ENCODE data around the gene COQ8A.
"Not testable (repeated sequence)": the region's sequence is repeated elsewhere in the genome, so short reads cannot be mapped to it uniquely, and the experiment has no call there.

Gene COQ8A

GRCh38 chr1:226908419-226908818 lies 31.7 kb upstream of the COQ8A start:
- Mint-ChIP-seq H3K27ac (no peak overlapping the region), H3K4me3 (no peak overlapping the region), H3K36me3 (peaks cover 8% of the 10 kb centered on the region), H3K27me3 (no peaks in the 10 kb centered on the region), H3K9me3 (no peaks in the 10 kb centered on the region), H3K4me1 (peaks cover 5% of the 10 kb centered on the region)
- ATAC-seq (ENCODE audit: low read depth) (no peak), DNase-seq (ENCODE audit: low spot score in 2 of 2) (no peak)

- H3K27ac Mint-ChIP-seq = no peak overlapping the region
- peaks cover 7% of the 10 kb centered on the region for H3K36me3 Mint-ChIP-seq
- no peak overlapping the region for H3K4me3 Mint-ChIP-seq
- no peaks in the 10 kb centered on the region for H3K27me3 Mint-ChIP-seq
- peaks cover 5% of the 10 kb centered on the region for H3K4me1 Mint-ChIP-seq
- no peak for ATAC-seq (ENCODE audit: low read depth)
- H3K9me3 Mint-ChIP-seq = no peaks in the 10 kb centered on the region
- DNase-seq (ENCODE audit: low spot score in 2 of 2) = no peak
Measured at GRCh38 chr1:226908913-226909312, 31.2 kb upstream of the COQ8A start.

- H3K36me3 Mint-ChIP-seq = peaks cover 4% of the 10 kb centered on the region
- peaks cover 5% of the 10 kb centered on the region for H3K4me1 Mint-ChIP-seq
- H3K4me3 Mint-ChIP-seq = no peak overlapping the region
- no peaks in the 10 kb centered on the region for H3K9me3 Mint-ChIP-seq
- ATAC-seq (ENCODE audit: low read depth) = peak; percentile 65
- DNase-seq (ENCODE audit: low spot score in 2 of 2) = peak in 1 of 2 donors; percentile 4
- H3K27me3 Mint-ChIP-seq = no peaks in the 10 kb centered on the region
- H3K27ac Mint-ChIP-seq = peak overlapping the region; percentile 47
Measured at GRCh38 chr1:226912587-226913176, 27.4 kb upstream of the COQ8A start.

GRCh38 chr1:226915672-226915995 lies 24.5 kb upstream of the COQ8A start:
- peaks cover 5% of the 10 kb centered on the region for H3K4me1 Mint-ChIP-seq
- no peak for ATAC-seq (ENCODE audit: low read depth)
- H3K36me3 Mint-ChIP-seq = peaks cover 5% of the 10 kb centered on the region

GRCh38 chr1:226916497-226916896 lies 23.6 kb upstream of the COQ8A start:
- H3K36me3 Mint-ChIP-seq = peaks cover 5% of the 10 kb centered on the region
- peaks cover 5% of the 10 kb centered on the region for H3K4me1 Mint-ChIP-seq
- H3K9me3 Mint-ChIP-seq = no peaks in the 10 kb centered on the region
- no peak for ATAC-seq (ENCODE audit: low read depth)
- H3K4me3 Mint-ChIP-seq = no peak overlapping the region
- H3K27me3 Mint-ChIP-seq = peaks cover 1% of the 10 kb centered on the region
- no peak for DNase-seq (ENCODE audit: low spot score in 2 of 2)
- no peak overlapping the region for H3K27ac Mint-ChIP-seq

More at GRCh38 chr1:226915672-226915995, 24.5 kb upstream of the COQ8A start:
- H3K27me3 Mint-ChIP-seq = no peaks in the 10 kb centered on the region
- no peak overlapping the region for H3K27ac Mint-ChIP-seq
- DNase-seq (ENCODE audit: low spot score in 2 of 2) = no peak
- no peaks in the 10 kb centered on the region for H3K9me3 Mint-ChIP-seq
- no peak overlapping the region for H3K4me3 Mint-ChIP-seq

GRCh38 chr1:226919587-226919986 lies 20.5 kb upstream of the COQ8A start:
- H3K36me3 Mint-ChIP-seq = peaks cover 12% of the 10 kb centered on the region
- H3K4me3 Mint-ChIP-seq = no peak overlapping the region
- no peaks in the 10 kb centered on the region for H3K9me3 Mint-ChIP-seq
- H3K4me1 Mint-ChIP-seq = peaks cover 2% of the 10 kb centered on the region
- no peak for ATAC-seq (ENCODE audit: low read depth)
- DNase-seq (ENCODE audit: low spot score in 2 of 2) = no peak
- no peak overlapping the region for H3K27ac Mint-ChIP-seq
- peaks cover 1% of the 10 kb centered on the region for H3K27me3 Mint-ChIP-seq

GRCh38 chr1:226919995-226920394 lies 20.1 kb upstream of the COQ8A start:
- Mint-ChIP-seq H3K36me3 (peaks cover 12% of the 10 kb centered on the region), H3K27ac (no peak overlapping the region), H3K27me3 (peaks cover 1% of the 10 kb centered on the region), H3K4me3 (no peak overlapping the region), H3K4me1 (peaks cover 2% of the 10 kb centered on the region), H3K9me3 (no peaks in the 10 kb centered on the region)
- no peak for DNase-seq (ENCODE audit: low spot score in 2 of 2)
- ATAC-seq (ENCODE audit: low read depth) = no peak

- no peak for ATAC-seq (ENCODE audit: low read depth)
- Mint-ChIP-seq H3K9me3 (no peaks in the 10 kb centered on the region), H3K36me3 (peaks cover 12% of the 10 kb centered on the region), H3K4me1 (no peaks in the 10 kb centered on the region), H3K27me3 (peaks cover 1% of the 10 kb centered on the region), H3K27ac (no peak overlapping the region), H3K4me3 (no peak overlapping the region)
- DNase-seq (ENCODE audit: low spot score in 2 of 2) = no peak
Measured at GRCh38 chr1:226920446-226920894, 19.6 kb upstream of the COQ8A start.

- Mint-ChIP-seq H3K4me1 (no peaks in the 10 kb centered on the region), H3K27me3 (peaks cover 1% of the 10 kb centered on the region), H3K36me3 (peaks cover 13% of the 10 kb centered on the region), H3K27ac (no peak overlapping the region), H3K9me3 (no peaks in the 10 kb centered on the region), H3K4me3 (no peak overlapping the region)
- no peak for DNase-seq (ENCODE audit: low spot score in 2 of 2)
- no peak for ATAC-seq (ENCODE audit: low read depth)
Measured at GRCh38 chr1:226921504-226921903, 18.6 kb upstream of the COQ8A start.

GRCh38 chr1:226929260-226930111 lies 10.6 kb upstream of the COQ8A start:
- ATAC-seq (ENCODE audit: low read depth); H3K27ac Mint-ChIP-seq; H3K4me3 Mint-ChIP-seq; H3K9me3 Mint-ChIP-seq; H3K4me1 Mint-ChIP-seq; DNase-seq (ENCODE audit: low spot score in 2 of 2); H3K27me3 Mint-ChIP-seq; H3K36me3 Mint-ChIP-seq: not testable (repeated sequence)

- peaks cover 3% of the 10 kb centered on the region for H3K4me1 Mint-ChIP-seq
- H3K27me3 Mint-ChIP-seq = no peaks in the 10 kb centered on the region
- ATAC-seq (ENCODE audit: low read depth) = no peak
- no peak for DNase-seq (ENCODE audit: low spot score in 2 of 2)
- peaks cover 8% of the 10 kb centered on the region for H3K36me3 Mint-ChIP-seq
- H3K27ac Mint-ChIP-seq = no peak overlapping the region
- peaks cover 10% of the 10 kb centered on the region for H3K9me3 Mint-ChIP-seq
- H3K4me3 Mint-ChIP-seq = no peak overlapping the region
Measured at GRCh38 chr1:226934483-226935237, 5.4 kb upstream of the COQ8A start.

GRCh38 chr1:226937940-226938725 lies 2.0 kb upstream of the COQ8A start:
- Mint-ChIP-seq H3K4me1 (peaks cover 20% of the 10 kb centered on the region), H3K9me3 (peaks cover 10% of the 10 kb centered on the region), H3K36me3 (peaks cover 8% of the 10 kb centered on the region), H3K4me3 (peak overlapping the region; percentile 94), H3K27me3 (no peaks in the 10 kb centered on the region), H3K27ac (peak overlapping the region; percentile 96)
- DNase-seq (ENCODE audit: low spot score in 2 of 2) (no peak), ATAC-seq (ENCODE audit: low read depth) (no peak)

GRCh38 chr1:226938903-226939437 lies 1.1 kb upstream of the COQ8A start:
- Mint-ChIP-seq H3K27ac (peak overlapping the region; percentile 96), H3K9me3 (peaks cover 10% of the 10 kb centered on the region), H3K4me1 (peaks cover 29% of the 10 kb centered on the region), H3K27me3 (no peaks in the 10 kb centered on the region), H3K36me3 (peaks cover 11% of the 10 kb centered on the region), H3K4me3 (peak overlapping the region; percentile 94)
- ATAC-seq (ENCODE audit: low read depth) = no peak
- DNase-seq (ENCODE audit: low spot score in 2 of 2) = no peak

All from memory B cell (primary cell).